Stimulated activated CD4-positive, alpha-beta T cell treated with anti-CD3 and anti-CD28 coated beads, Interleukin-4, amount 100 ng/mL, for 48 hours (primary cell): Measurements from ENCODE around the gene LAMA2.

Experiments
- DNase-seq, 2 donors: peaks; one replicate each; pipeline ENCODE4 v3.0.0-alpha.2; 2020; ENCODE audit warnings: low read depth in 2 of 2

LAMA2 gene

GRCh38 chr6:129440691-129441090 is 557.8 kb downstream of the LAMA2 start:
- no peak for DNase-seq

- DNase-seq = no peak
Measured at GRCh38 chr6:129444683-129445082, 561.7 kb downstream of the LAMA2 start.

- no peak for DNase-seq
Measured at GRCh38 chr6:129446272-129447197, 563.6 kb downstream of the LAMA2 start.

GRCh38 chr6:129447198-129447565 is 564.2 kb downstream of the LAMA2 start:
- no peak for DNase-seq

- DNase-seq = no peak
Measured at GRCh38 chr6:129448965-129449364, 566.0 kb downstream of the LAMA2 start.

GRCh38 chr6:129451187-129451586 is 568.2 kb downstream of the LAMA2 start:
- DNase-seq = no peak

GRCh38 chr6:129453073-129453472 is 570.1 kb downstream of the LAMA2 start:
- no peak for DNase-seq

- DNase-seq = no peak
Measured at GRCh38 chr6:129454488-129454887, 571.5 kb downstream of the LAMA2 start.

- DNase-seq = no peak
Measured at GRCh38 chr6:129455126-129455769, 572.3 kb downstream of the LAMA2 start.

- DNase-seq = no peak
Measured at GRCh38 chr6:129460221-129460620, 577.3 kb downstream of the LAMA2 start.

- no peak for DNase-seq
Measured at GRCh38 chr6:129469070-129469662, 586.2 kb downstream of the LAMA2 start.

- no peak for DNase-seq
Measured at GRCh38 chr6:129472239-129472638, 589.3 kb downstream of the LAMA2 start.

GRCh38 chr6:129473546-129473945 is 590.6 kb downstream of the LAMA2 start:
- DNase-seq = no peak

- DNase-seq = no peak
Measured at GRCh38 chr6:129475477-129476247, 592.7 kb downstream of the LAMA2 start.

GRCh38 chr6:129476248-129476564 is 593.3 kb downstream of the LAMA2 start:
- no peak for DNase-seq

GRCh38 chr6:129476810-129477209 is 593.9 kb downstream of the LAMA2 start:
- DNase-seq = no peak

GRCh38 chr6:129478379-129478778 is 595.4 kb downstream of the LAMA2 start:
- DNase-seq = no peak

GRCh38 chr6:129481706-129482105 is 598.8 kb downstream of the LAMA2 start:
- DNase-seq = no peak

- DNase-seq = no peak
Measured at GRCh38 chr6:129485746-129486145, 602.8 kb downstream of the LAMA2 start.

- DNase-seq = no peak
Measured at GRCh38 chr6:129486327-129486726, 603.4 kb downstream of the LAMA2 start.

GRCh38 chr6:129488313-129488712 is 605.4 kb downstream of the LAMA2 start:
- no peak for DNase-seq

GRCh38 chr6:129489215-129489765 is 606.4 kb downstream of the LAMA2 start:
- no peak for DNase-seq
